K562 (cell line): ENCODE data around the gene RYR1. TPM values are rescaled to one million over a fixed set of nuclear protein-coding genes. Genes with fewer than 3 reads are reported as not detected.
A peak's percentile ranks its signal among the peaks of the same experiment; 100 is the strongest.

Experiments used
- ATAC-seq: fragments of 200-7000 bp; cut with Tn5 transposase; 3 replicates; pipeline ENCODE4 v1.9.1; 2020; ENCODE audit warnings: moderate library complexity
- BruUV-seq: library from RNA; stranded (reverse); fragments of 400-500 nt; replicated peaks from 2 replicates; lab custom pipeline; 2021; lab: Mats Ljungman, UMichigan
- CTCF ChIA-PET: fragments of 300-600 bp; formaldehyde crosslinking; extraction: SDS; loops from one replicate; lab custom pipeline; 2021; ENCODE audit warnings: low intra/inter-chr PET ratio; lab: Yijun Ruan, JAX
- POLR2A ChIA-PET: fragments of 300-600, 350-650 bp; sonication (Branson Sonifier 250); formaldehyde crosslinking; extraction: SDS; loops from one replicate; lab custom pipeline; 2021; ENCODE audit warnings: antibody characterized with exemption, inconsistent platforms; lab: Yijun Ruan, JAX
- DNase-seq, 4 experiments: peaks; one replicate each; pipeline versions ENCODE4 v3.0.0 to v3.0.0-alpha.2; 2011 to 2018; ENCODE audit warnings: low spot score in 3 of 4, mixed read lengths in 3 of 4; ENCODE audit errors: extremely low read depth in 1 of 4
- FAIRE-seq: peaks from 2 replicates; lab custom pipeline; 2011; peaks lifted over from hg19 to GRCh38; lab: Jason Lieb, UNC
- H2AFZ ChIP-seq: 2 replicates; pipeline ENCODE4 v1.6.0; 2011; ENCODE audit warnings: low read depth, low read length, control low read depth, inconsistent platforms
- H3K27ac ChIP-seq: fragments of 200-600 bp; 3 replicates; pipeline ENCODE4 v1.8.0; 2011; ENCODE audit warnings: low read depth, mild to moderate bottlenecking, control low read depth, inconsistent platforms, low read length, moderate library complexity, mixed read lengths; ENCODE audit errors: extremely low read depth
- H3K27me3 ChIP-seq, 2 experiments: fragments of 300-600 bp in 1 of 2; 2 replicates in 1 of 2; 3 replicates in 1 of 2; pipeline versions ENCODE4 v1.6.0 to v1.8.0; 2011; ENCODE audit warnings: inconsistent platforms in 2 of 2, low read length in 2 of 2, mild to moderate bottlenecking in 1 of 2, mixed read lengths in 1 of 2, moderate library complexity in 1 of 2; ENCODE audit not compliant: control insufficient read depth in 2 of 2, insufficient read depth in 2 of 2
- H3K36me3 ChIP-seq: fragments of 300-600 bp; 3 replicates; pipeline ENCODE4 v1.8.0; 2011; ENCODE audit warnings: mild to moderate bottlenecking, low read length, inconsistent platforms; ENCODE audit not compliant: control insufficient read depth, insufficient read depth
- H3K4me1 ChIP-seq, 2 experiments: fragments of 200-600 bp in 1 of 2; replicated peaks in 1 of 2; 2 replicates in 1 of 2; 3 replicates in 1 of 2; pipeline versions ENCODE4 v1.5.1 to v1.8.0; 2011; ENCODE audit warnings: inconsistent platforms in 2 of 2, low read length in 2 of 2, mild to moderate bottlenecking in 1 of 2, mixed read lengths in 1 of 2, moderate library complexity in 1 of 2; ENCODE audit not compliant: control insufficient read depth in 2 of 2, insufficient read depth in 2 of 2
- H3K4me2 ChIP-seq: 2 replicates; pipeline ENCODE4 v1.6.1; 2011; ENCODE audit warnings: low read length, control low read depth, inconsistent platforms, mixed read lengths; ENCODE audit not compliant: insufficient read depth
- H3K4me3 ChIP-seq: fragments of 200-600 bp; sonication (generic), shearing (Covaris generic); 2 replicates; pipeline ENCODE4 v1.5.1; 2016; ENCODE audit warnings: control low read depth, inconsistent platforms
- H3K79me2 ChIP-seq: fragments of 200-600 bp; 3 replicates; pipeline ENCODE4 v1.8.0; 2011; ENCODE audit warnings: low read length, inconsistent platforms; ENCODE audit not compliant: control insufficient read depth, insufficient read depth
- H3K9ac ChIP-seq, 2 experiments: 2 replicates each; pipeline versions ENCODE4 v1.6.0 to v1.6.1; 2011; ENCODE audit warnings: low read depth in 2 of 2, low read length in 2 of 2, control low read depth in 1 of 2, inconsistent platforms in 1 of 2, mild to moderate bottlenecking in 1 of 2, mixed read lengths in 1 of 2; ENCODE audit not compliant: insufficient read depth in 1 of 2
- H3K9me1 ChIP-seq: one replicate; pipeline ENCODE4 v1.6.0; 2011; ENCODE audit warnings: inconsistent platforms, mild to moderate bottlenecking, low read length, moderate library complexity; ENCODE audit not compliant: control insufficient read depth, insufficient read depth
- H3K9me3 ChIP-seq: replicated peaks from 2 replicates; pipeline ENCODE4 v1.5.1; 2011; ENCODE audit warnings: low read depth, low read length, inconsistent platforms; ENCODE audit not compliant: control insufficient read depth, insufficient read depth
- H4K20me1 ChIP-seq: replicated peaks from 2 replicates; pipeline ENCODE4 v1.6.1; 2011; ENCODE audit warnings: low read length, inconsistent platforms, mixed read lengths; ENCODE audit not compliant: control insufficient read depth, insufficient read depth
- ADNP ChIP-seq: fragments of 200-800 bp; sonication (Bioruptor generic); IDR thresholded peaks from 2 replicates; pipeline ENCODE4 v1.6.1; 2016; ENCODE audit warnings: missing genetic modification characterization, missing compliant biosample characterization
- BCOR ChIP-seq: fragments of 450-650 bp; IDR thresholded peaks from 2 replicates; pipeline ENCODE4 v1.6.1; 2016
- CEBPB ChIP-seq: fragments of 450-650 bp; IDR thresholded peaks from 2 replicates; pipeline ENCODE4 v1.6.1; 2016; ENCODE audit warnings: missing genetic modification characterization, missing compliant biosample characterization
- ETV6 ChIP-seq, 3 experiments: fragments of 150-350 bp in 1 of 3; sonication (generic) in 1 of 3; formaldehyde crosslinking in 1 of 3; IDR thresholded peaks; 2 replicates each; pipeline versions ENCODE4 v1.6.1 to v1.8.0; 2014 to 2022; ENCODE audit warnings: borderline replicate concordance in 2 of 3, low read depth in 2 of 3, antibody characterized with exemption in 1 of 3, low read length in 1 of 3, mild to moderate bottlenecking in 1 of 3, missing genetic modification reagents in 1 of 3
- KDM1A ChIP-seq, 2 experiments: fragments of 450-650 bp; IDR thresholded peaks; 2 replicates each; pipeline ENCODE4 v1.6.1; 2016; ENCODE audit warnings: mild to moderate bottlenecking in 2 of 2
- RBM25 ChIP-seq: fragments of 200-400 bp; formaldehyde crosslinking; IDR thresholded peaks from 2 replicates; pipeline ENCODE4 v1.6.1; 2018; ENCODE audit warnings: low read length, low read depth, moderate library complexity; ENCODE audit not compliant: severe bottlenecking
- TEAD4 ChIP-seq, 2 experiments: sonication (generic) in 1 of 2; formaldehyde crosslinking in 1 of 2; IDR thresholded peaks; 2 replicates each; pipeline versions ENCODE4 v1.6.1 to v1.8.0; 2012 to 2022; ENCODE audit warnings: borderline replicate concordance in 1 of 2, inconsistent platforms in 1 of 2, low read length in 1 of 2, mild to moderate bottlenecking in 1 of 2, missing genetic modification reagents in 1 of 2
- ZBTB7A ChIP-seq: IDR thresholded peaks from 2 replicates; pipeline ENCODE4 v1.6.1; 2011; ENCODE audit warnings: low read depth, mild to moderate bottlenecking, low read length, moderate library complexity, borderline replicate concordance; ENCODE audit not compliant: control insufficient read depth
- ZC3H8 ChIP-seq: fragments of 450-650 bp; IDR thresholded peaks from 2 replicates; pipeline ENCODE4 v1.6.1; 2017
- ZNF232 ChIP-seq: sonication (generic); formaldehyde crosslinking; IDR thresholded peaks from 2 replicates; pipeline ENCODE4 v1.8.0; 2022; ENCODE audit warnings: mild to moderate bottlenecking, missing genetic modification reagents
- ZNF431 ChIP-seq: sonication (generic); formaldehyde crosslinking; IDR thresholded peaks from 2 replicates; pipeline ENCODE4 v1.8.0; 2022; ENCODE audit warnings: mild to moderate bottlenecking, missing genetic modification reagents
- WGBS: fragments of 100-300 bp; shearing (Covaris generic); methylation state at CpG from one replicate; pipeline ENCODE4 v1.1.6; 2016; ENCODE audit warnings: low coverage, mixed read lengths; ENCODE audit not compliant: insufficient coverage; ENCODE audit errors: missing lambda C conversion rate; 5-methylcytosine and 5-hydroxymethylcytosine counted together
- in situ Hi-C: fragments of 300-500 bp; cut with MboI; formaldehyde crosslinking; loops from 4 replicates; pipeline ENCODE4 v1.15.0; 2018; ENCODE audit warnings: inconsistent platforms, mixed read lengths
- intact Hi-C: fragments of 100-400 bp; cut with micrococcal nuclease; formaldehyde crosslinking; loops from 2 replicates; pipeline ENCODE4 v1.14.2; 2022
- polyA plus RNA-seq, 8 experiments: library from polyadenylated mRNA; depleted of rRNA in 4 of 8; stranded (reverse) in 5 of 8; unstranded in 3 of 8; fragments of >200 nt; fragmentation: Nextera tagmentation in 2 of 8; fragmentation: Illumina TruSeq in 1 of 8; extraction: Ambion mirVana in 2 of 8; extraction: Trizol in 1 of 8; gene quantifications; 2 replicates each; pipeline versions ENCODE4 v1.2.1 to v1.2.3, GENCODE V29; 2011 to 2014; ENCODE audit warnings: inconsistent platforms in 1 of 8, missing spikeins in 1 of 8
- total RNA-seq, 7 experiments: library from RNA; depleted of rRNA in 6 of 7; stranded (reverse); fragments of >200 nt in 6 of 7; fragmentation: Illumina TruSeq in 2 of 7; extraction: Trizol in 2 of 7; gene quantifications; 2 replicates each; pipeline versions ENCODE4 v1.2.1 to v1.2.3, GENCODE V29; 2011 to 2021; ENCODE audit warnings: low replicate concordance in 1 of 7
- TF ChIP-seq, protein P1 (sequence below): fragments of 250-450 bp; sonication (Bioruptor Pico); IDR thresholded peaks from 2 replicates; pipeline ENCODE4 v1.4.0; 2020
- TF ChIP-seq, protein P2 (sequence below): sonication (generic); IDR thresholded peaks from 2 replicates; pipeline ENCODE4 v1.6.1; 2016

Gene RYR1
- total and polyA plus RNA-seq, 9 of the 15 experiments (the other 6 are each of a cell fraction or from before 2014, with no cell fraction given) = 0.11 to 7.4 (median 3.7) TPM

DNA sequence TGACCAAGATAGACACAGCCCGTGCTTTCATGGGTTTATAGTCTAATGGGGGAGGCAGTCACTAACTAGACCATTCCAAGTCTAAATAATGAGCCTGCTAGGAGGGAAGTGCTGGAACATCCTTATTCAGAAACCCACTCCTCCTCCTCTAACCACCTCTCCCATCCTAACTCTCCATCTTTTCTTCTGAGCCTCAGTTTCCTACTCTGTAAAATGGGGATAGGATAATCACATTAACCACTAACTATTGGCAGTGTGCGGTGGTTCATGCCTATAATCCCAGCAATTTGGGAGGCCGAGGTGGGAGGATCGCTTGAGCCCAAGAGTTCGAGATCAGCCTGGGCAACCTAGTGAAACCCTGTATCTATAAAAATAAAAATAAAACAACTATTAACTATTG, 115.6 kb downstream of the RYR1 start:
- intact Hi-C loops (loop anchor here (10.0 kb wide), 1 partner anchor 186 kb away; no protein-coding TSS in a partner anchor), in situ Hi-C loops (no loop called here)
- BruUV-seq = no TSS peak
- CTCF ChIA-PET = no interaction called here
- Histone ChIP-seq H3K4me2 (no peak overlapping the region), H3K4me1 (peaks cover 23 to 25% of the 10 kb centered on the region in 2 experiments), H3K9ac (no peak overlapping the region), H3K9me1 (no peaks in the 10 kb centered on the region), H3K27ac (no peak overlapping the region), H3K36me3 (no peaks in the 10 kb centered on the region), H4K20me1 (no peaks in the 10 kb centered on the region), H2AFZ (no peak overlapping the region), H3K4me3 (no peak overlapping the region), H3K79me2 (no peaks in the 10 kb centered on the region), H3K27me3 (no peaks in the 10 kb centered on the region), H3K9me3 (no peaks in the 10 kb centered on the region)
- POLR2A ChIA-PET = no interaction called here
- ATAC-seq (no peak), DNase-seq (no peak), FAIRE-seq (no peak)
- TF ChIP-seq, protein P1, sequence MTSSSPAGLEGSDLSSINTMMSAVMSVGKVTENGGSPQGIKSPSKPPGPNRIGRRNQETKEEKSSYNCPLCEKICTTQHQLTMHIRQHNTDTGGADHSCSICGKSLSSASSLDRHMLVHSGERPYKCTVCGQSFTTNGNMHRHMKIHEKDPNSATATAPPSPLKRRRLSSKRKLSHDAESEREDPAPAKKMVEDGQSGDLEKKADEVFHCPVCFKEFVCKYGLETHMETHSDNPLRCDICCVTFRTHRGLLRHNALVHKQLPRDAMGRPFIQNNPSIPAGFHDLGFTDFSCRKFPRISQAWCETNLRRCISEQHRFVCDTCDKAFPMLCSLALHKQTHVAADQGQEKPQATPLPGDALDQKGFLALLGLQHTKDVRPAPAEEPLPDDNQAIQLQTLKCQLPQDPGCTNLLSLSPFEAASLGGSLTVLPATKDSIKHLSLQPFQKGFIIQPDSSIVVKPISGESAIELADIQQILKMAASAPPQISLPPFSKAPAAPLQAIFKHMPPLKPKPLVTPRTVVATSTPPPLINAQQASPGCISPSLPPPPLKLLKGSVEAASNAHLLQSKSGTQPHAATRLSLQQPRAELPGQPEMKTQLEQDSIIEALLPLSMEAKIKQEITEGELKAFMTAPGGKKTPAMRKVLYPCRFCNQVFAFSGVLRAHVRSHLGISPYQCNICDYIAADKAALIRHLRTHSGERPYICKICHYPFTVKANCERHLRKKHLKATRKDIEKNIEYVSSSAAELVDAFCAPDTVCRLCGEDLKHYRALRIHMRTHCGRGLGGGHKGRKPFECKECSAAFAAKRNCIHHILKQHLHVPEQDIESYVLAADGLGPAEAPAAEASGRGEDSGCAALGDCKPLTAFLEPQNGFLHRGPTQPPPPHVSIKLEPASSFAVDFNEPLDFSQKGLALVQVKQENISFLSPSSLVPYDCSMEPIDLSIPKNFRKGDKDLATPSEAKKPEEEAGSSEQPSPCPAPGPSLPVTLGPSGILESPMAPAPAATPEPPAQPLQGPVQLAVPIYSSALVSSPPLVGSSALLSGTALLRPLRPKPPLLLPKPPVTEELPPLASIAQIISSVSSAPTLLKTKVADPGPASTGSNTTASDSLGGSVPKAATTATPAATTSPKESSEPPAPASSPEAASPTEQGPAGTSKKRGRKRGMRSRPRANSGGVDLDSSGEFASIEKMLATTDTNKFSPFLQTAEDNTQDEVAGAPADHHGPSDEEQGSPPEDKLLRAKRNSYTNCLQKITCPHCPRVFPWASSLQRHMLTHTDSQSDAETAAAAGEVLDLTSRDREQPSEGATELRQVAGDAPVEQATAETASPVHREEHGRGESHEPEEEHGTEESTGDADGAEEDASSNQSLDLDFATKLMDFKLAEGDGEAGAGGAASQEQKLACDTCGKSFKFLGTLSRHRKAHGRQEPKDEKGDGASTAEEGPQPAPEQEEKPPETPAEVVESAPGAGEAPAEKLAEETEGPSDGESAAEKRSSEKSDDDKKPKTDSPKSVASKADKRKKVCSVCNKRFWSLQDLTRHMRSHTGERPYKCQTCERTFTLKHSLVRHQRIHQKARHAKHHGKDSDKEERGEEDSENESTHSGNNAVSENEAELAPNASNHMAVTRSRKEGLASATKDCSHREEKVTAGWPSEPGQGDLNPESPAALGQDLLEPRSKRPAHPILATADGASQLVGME (CRISPR knock-in tag) = no peak
- TF ChIP-seq, protein P2, sequence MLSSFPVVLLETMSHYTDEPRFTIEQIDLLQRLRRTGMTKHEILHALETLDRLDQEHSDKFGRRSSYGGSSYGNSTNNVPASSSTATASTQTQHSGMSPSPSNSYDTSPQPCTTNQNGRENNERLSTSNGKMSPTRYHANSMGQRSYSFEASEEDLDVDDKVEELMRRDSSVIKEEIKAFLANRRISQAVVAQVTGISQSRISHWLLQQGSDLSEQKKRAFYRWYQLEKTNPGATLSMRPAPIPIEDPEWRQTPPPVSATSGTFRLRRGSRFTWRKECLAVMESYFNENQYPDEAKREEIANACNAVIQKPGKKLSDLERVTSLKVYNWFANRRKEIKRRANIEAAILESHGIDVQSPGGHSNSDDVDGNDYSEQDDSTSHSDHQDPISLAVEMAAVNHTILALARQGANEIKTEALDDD = no peak
- TF ChIP-seq CEBPB (tag) (no peak), ETV6 (IDR thresholded peaks at IDR 0.05; ENCODE audit: borderline replicate concordance in 1 of 2, low read depth in 2 of 2, low read length in 1 of 2) (no peak), ETV6 (CRISPR knock-in tag; IDR thresholded peaks at IDR 0.05; ENCODE audit: borderline replicate concordance) (no peak), KDM1A (IDR thresholded peaks at IDR 0.05) (peak in 1 of 2 experiments; percentile 28; a peak in 1 of 4 replicates), ZNF431 (CRISPR knock-in tag) (no peak), ZC3H8 (no peak), ZBTB7A (no peak), ADNP (tag) (0 out of 2 replicates have a peak, but pooled peaks have one; percentile 24), BCOR (peak; percentile 53), ZNF232 (CRISPR knock-in tag) (no peak), RBM25 (peak; percentile 71), TEAD4 (IDR thresholded peaks at IDR 0.05; ENCODE audit: low read length) (no peak), TEAD4 (CRISPR knock-in tag; IDR thresholded peaks at IDR 0.05; ENCODE audit: borderline replicate concordance) (no peak)
- WGBS = 81% methylated on average over 5 of the region's 5 CpGs
